ENCODE measurements around the gene FBN2.

The FBN2 gene

DNA sequence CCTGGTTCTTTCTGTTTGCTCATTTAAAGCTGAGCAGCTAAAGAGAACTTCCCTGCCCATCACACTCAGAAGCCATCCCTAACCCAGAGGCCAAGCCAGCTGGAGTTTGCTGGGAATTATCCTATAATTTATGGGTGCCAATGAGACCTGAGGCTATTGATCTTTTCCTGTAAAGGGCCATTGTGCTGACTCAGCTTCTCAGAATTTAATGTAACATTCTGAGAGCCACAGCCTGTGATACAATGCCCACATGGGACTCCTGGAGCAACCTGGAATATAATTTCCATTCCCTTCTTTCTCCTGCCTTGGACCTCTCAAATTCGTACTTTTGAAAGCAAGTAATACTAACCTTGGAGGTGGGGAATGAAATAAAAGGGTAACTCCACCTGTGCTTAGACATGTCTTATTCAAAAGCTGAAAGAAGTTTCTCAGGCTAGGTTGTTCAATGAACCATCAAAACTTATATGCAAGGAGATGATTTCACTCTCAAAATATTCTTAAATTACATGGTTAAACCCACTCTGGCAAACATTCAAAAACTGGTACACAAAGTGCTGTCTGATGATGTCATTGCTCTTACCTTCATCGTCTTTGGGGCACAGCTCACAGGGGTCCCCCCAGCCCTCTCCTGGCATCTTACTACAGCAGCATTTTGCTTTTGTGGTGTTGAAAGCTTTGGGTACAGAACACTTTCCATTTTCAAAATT lies 247.7 kb downstream of the FBN2 start:
- peaks cover 4% of the 10 kb centered on the region for H3K9me3 Mint-ChIP-seq
- H3K4me1 Mint-ChIP-seq: no peaks in the 10 kb centered on the region
- TF ChIP-seq CTCF (IDR thresholded peaks at IDR 0.05): no peak
- no peaks in the 10 kb centered on the region for H3K27me3 Mint-ChIP-seq (ENCODE audit: low read depth, poor library complexity)
- H3K27ac Mint-ChIP-seq: peak overlapping the region; percentile 55
- peaks cover 73% of the 10 kb centered on the region for H3K36me3 Mint-ChIP-seq (ENCODE audit: low read depth)
- H3K4me3 Mint-ChIP-seq: no peak overlapping the region
- no peak for DNase-seq

- H3K36me3 Mint-ChIP-seq (ENCODE audit: low read depth): peaks cover 88% of the 10 kb centered on the region
These were observed 250.3 kb downstream of the FBN2 start for GRCh38 chr5:128287740-128288139.

GRCh38 chr5:128284236-128284635 lies 253.8 kb downstream of the FBN2 start:
- peaks cover 77% of the 10 kb centered on the region for H3K36me3 Mint-ChIP-seq (ENCODE audit: low read depth)
- no peak for TF ChIP-seq CTCF (IDR thresholded peaks at IDR 0.05)
- H3K27ac Mint-ChIP-seq: peak overlapping the region; percentile 82
- H3K4me3 Mint-ChIP-seq: no peak overlapping the region
- no peaks in the 10 kb centered on the region for H3K27me3 Mint-ChIP-seq (ENCODE audit: low read depth, poor library complexity)
- no peaks in the 10 kb centered on the region for H3K9me3 Mint-ChIP-seq
- DNase-seq: no peak
- no peaks in the 10 kb centered on the region for H3K4me1 Mint-ChIP-seq

More at GRCh38 chr5:128287740-128288139, 250.3 kb downstream of the FBN2 start:
- no peak overlapping the region for H3K4me3 Mint-ChIP-seq
- TF ChIP-seq CTCF (IDR thresholded peaks at IDR 0.05): no peak
- H3K9me3 Mint-ChIP-seq: no peaks in the 10 kb centered on the region
- DNase-seq: no peak
- no peak overlapping the region for H3K27ac Mint-ChIP-seq
- no peaks in the 10 kb centered on the region for H3K27me3 Mint-ChIP-seq (ENCODE audit: low read depth, poor library complexity)
- no peaks in the 10 kb centered on the region for H3K4me1 Mint-ChIP-seq

DNA sequence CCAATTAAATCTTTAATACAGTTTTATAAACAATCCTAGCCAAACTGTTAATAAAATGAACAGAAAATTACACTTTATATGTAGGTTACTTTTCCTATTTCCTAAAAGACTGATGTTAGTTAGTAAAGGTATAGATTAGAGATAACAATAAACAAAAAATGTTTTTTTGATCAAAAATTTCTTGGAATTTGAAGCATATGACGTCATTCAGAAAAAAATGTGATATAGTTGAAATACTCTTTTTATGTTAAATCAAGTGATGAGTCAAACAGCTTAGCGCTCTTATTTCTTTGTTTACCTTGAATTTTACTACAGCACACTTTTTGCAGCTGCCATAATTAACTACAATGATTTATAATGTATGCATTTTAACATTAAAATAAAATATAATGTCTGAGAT lies 258.7 kb downstream of the FBN2 start:
- no peak for DNase-seq
- no peaks in the 10 kb centered on the region for H3K9me3 Mint-ChIP-seq
- H3K4me3 Mint-ChIP-seq: no peak overlapping the region
- H3K4me1 Mint-ChIP-seq: no peaks in the 10 kb centered on the region
- H3K27ac Mint-ChIP-seq: no peak overlapping the region
- TF ChIP-seq CTCF (IDR thresholded peaks at IDR 0.05): no peak
- peaks cover 64% of the 10 kb centered on the region for H3K36me3 Mint-ChIP-seq (ENCODE audit: low read depth)
- no peaks in the 10 kb centered on the region for H3K27me3 Mint-ChIP-seq (ENCODE audit: low read depth, poor library complexity)

GRCh38 chr5:128276537-128277216 lies 261.4 kb downstream of the FBN2 start:
- TF ChIP-seq CTCF (IDR thresholded peaks at IDR 0.05): no peak
- Mint-ChIP-seq H3K36me3 (ENCODE audit: low read depth) (peaks cover 65% of the 10 kb centered on the region), H3K4me1 (no peaks in the 10 kb centered on the region), H3K27me3 (ENCODE audit: low read depth, poor library complexity) (no peaks in the 10 kb centered on the region), H3K9me3 (no peaks in the 10 kb centered on the region), H3K4me3 (no peak overlapping the region), H3K27ac (peak overlapping the region; percentile 35)
- DNase-seq: no peak

GRCh38 chr5:128274441-128274840 lies 263.6 kb downstream of the FBN2 start:
- no peak for TF ChIP-seq CTCF (IDR thresholded peaks at IDR 0.05)
- no peaks in the 10 kb centered on the region for H3K27me3 Mint-ChIP-seq (ENCODE audit: low read depth, poor library complexity)
- no peak overlapping the region for H3K27ac Mint-ChIP-seq
- H3K4me3 Mint-ChIP-seq: no peak overlapping the region
- H3K36me3 Mint-ChIP-seq (ENCODE audit: low read depth): peaks cover 76% of the 10 kb centered on the region
- no peaks in the 10 kb centered on the region for H3K4me1 Mint-ChIP-seq
- no peak for DNase-seq
- no peaks in the 10 kb centered on the region for H3K9me3 Mint-ChIP-seq

All from nephron progenitor cell (in vitro differentiated cells).